HepG2 (cell line): ENCODE measurements around the gene DDAH2. TPM values are rescaled to one million over a fixed set of nuclear protein-coding genes. Genes with fewer than 3 reads are reported as not detected.
A peak's percentile ranks its signal among the peaks of the same experiment; 100 is the strongest.

Source experiments
- ATF6 ChIP-seq: sonication (generic); formaldehyde crosslinking; conservative IDR thresholded peaks from 2 replicates; pipeline ENCODE4 v1.4.0; 2020; ENCODE audit warnings: missing genetic modification reagents
- ATF7-NPFF ChIP-seq: sonication (generic); formaldehyde crosslinking; IDR thresholded peaks from 2 replicates; pipeline ENCODE4 v1.8.1; 2023; ENCODE audit warnings: mild to moderate bottlenecking, low read depth, missing genetic modification reagents, moderate library complexity
- CEBPG ChIP-seq: IDR thresholded peaks from 2 replicates; pipeline ENCODE4 v1.6.1; 2016
- HBP1 ChIP-seq: IDR thresholded peaks from 2 replicates; pipeline ENCODE4 v1.6.1; 2016; ENCODE audit warnings: low read depth, control low read depth
- HMGXB4 ChIP-seq, 2 experiments: sonication (generic) in 1 of 2; formaldehyde crosslinking in 1 of 2; IDR thresholded peaks; 2 replicates each; pipeline versions ENCODE4 v1.4.0 to v1.6.1; 2018 to 2020; ENCODE audit warnings: missing genetic modification reagents in 2 of 2, borderline replicate concordance in 1 of 2, low read depth in 1 of 2, mild to moderate bottlenecking in 1 of 2, missing biosample characterization in 1 of 2
- HNRNPLL ChIP-seq: fragments of 200-400 bp; formaldehyde crosslinking; IDR thresholded peaks from 2 replicates; pipeline ENCODE4 v1.6.1; 2017; ENCODE audit warnings: mild to moderate bottlenecking, low read depth, low read length; ENCODE audit not compliant: poor library complexity, severe bottlenecking
- HNRNPUL1 ChIP-seq: fragments of 200-400 bp; formaldehyde crosslinking; IDR thresholded peaks from 2 replicates; pipeline ENCODE4 v1.6.1; 2017; ENCODE audit warnings: low read depth, mild to moderate bottlenecking, low read length, moderate library complexity
- HOXA7 ChIP-seq: sonication (generic); formaldehyde crosslinking; IDR thresholded peaks from 2 replicates; pipeline ENCODE4 v1.8.1; 2022; ENCODE audit warnings: mild to moderate bottlenecking, missing genetic modification reagents, moderate library complexity
- KDM2A ChIP-seq: sonication (generic); formaldehyde crosslinking; IDR thresholded peaks from 2 replicates; pipeline ENCODE4 v1.4.0; 2020; ENCODE audit warnings: low read depth, missing genetic modification reagents, borderline replicate concordance
- PATZ1 ChIP-seq: sonication (generic); formaldehyde crosslinking; IDR thresholded peaks from 2 replicates; pipeline ENCODE4 v1.4.0; 2020; ENCODE audit warnings: missing genetic modification reagents
- POGK ChIP-seq: sonication (generic); formaldehyde crosslinking; conservative IDR thresholded peaks from 2 replicates; pipeline ENCODE4 v1.8.0; 2022; ENCODE audit warnings: mild to moderate bottlenecking, moderate library complexity, missing genetic modification reagents
- RARA ChIP-seq: IDR thresholded peaks from 2 replicates; pipeline ENCODE4 v1.6.1; 2016; ENCODE audit warnings: missing genetic modification reagents, missing compliant biosample characterization
- RFXAP ChIP-seq: sonication (generic); formaldehyde crosslinking; IDR thresholded peaks from 2 replicates; pipeline ENCODE4 v1.4.0; 2020; ENCODE audit warnings: missing genetic modification reagents, borderline replicate concordance
- STAT5B ChIP-seq: sonication (generic); formaldehyde crosslinking; IDR thresholded peaks from 2 replicates; pipeline ENCODE4 v1.4.0; 2020; ENCODE audit warnings: missing genetic modification reagents
- ZMAT3 ChIP-seq: sonication (generic); formaldehyde crosslinking; conservative IDR thresholded peaks from 2 replicates; pipeline ENCODE4 v1.7.0; 2021; ENCODE audit warnings: missing genetic modification reagents
- ZNF121 ChIP-seq: sonication (generic); formaldehyde crosslinking; IDR thresholded peaks from 2 replicates; pipeline ENCODE4 v1.5.0; 2020; ENCODE audit warnings: mild to moderate bottlenecking, missing genetic modification reagents
- ZNF33B ChIP-seq: sonication (generic); formaldehyde crosslinking; IDR thresholded peaks from 2 replicates; pipeline ENCODE4 v1.5.1; 2020; ENCODE audit warnings: mild to moderate bottlenecking, missing genetic modification reagents
- ZNF704 ChIP-seq: sonication (generic); formaldehyde crosslinking; IDR thresholded peaks from 2 replicates; pipeline ENCODE4 v1.8.1; 2023; ENCODE audit warnings: mild to moderate bottlenecking, inconsistent platforms, moderate library complexity, missing genetic modification reagents, borderline replicate concordance
- ZSCAN12 ChIP-seq: sonication (generic); formaldehyde crosslinking; IDR thresholded peaks from 2 replicates; pipeline ENCODE4 v1.9.0; 2021; ENCODE audit warnings: mild to moderate bottlenecking, missing genetic modification reagents
- polyA plus RNA-seq, 8 experiments: library from polyadenylated mRNA; depleted of rRNA in 3 of 8; stranded (reverse) in 7 of 8; unstranded in 1 of 8; fragments of >200 nt; fragmentation: Illumina TruSeq in 4 of 8; extraction: Trizol in 4 of 8; gene quantifications; 2 replicates each; pipeline versions ENCODE4 v1.2.1 to v1.2.3, GENCODE V29; 2011 to 2016; ENCODE audit warnings: low read depth in 4 of 8, missing spikeins in 1 of 8, mixed read lengths in 1 of 8; ENCODE audit not compliant: insufficient read depth in 1 of 8
- total RNA-seq, 5 experiments: library from RNA; depleted of rRNA; stranded (reverse); fragments of >200 nt; fragmentation: Illumina TruSeq; extraction: Trizol; gene quantifications; 2 replicates each; pipeline ENCODE4 v1.2.3, GENCODE V29; 2016; ENCODE audit warnings: low read depth in 1 of 5

Gene DDAH2
- total and polyA plus RNA-seq, 2 of the 13 experiments (the other 11 are each of a cell fraction or from before 2014, with no cell fraction given) = 16.4 to 21.1 TPM

- TF ChIP-seq RARA (CRISPR knock-in tag) (peak; percentile 22; the same call in 1 of the 2 replicates), CEBPG (CRISPR knock-in tag) (no peak), KDM2A (0 out of 2 replicates have a peak, but pooled peaks have one; percentile 23), ZSCAN12 (CRISPR knock-in tag) (no peak), ZNF121 (CRISPR knock-in tag) (no peak), HOXA7 (CRISPR knock-in tag) (no peak), RFXAP (CRISPR knock-in tag) (0 out of 2 replicates have a peak, but pooled peaks have one; percentile 45), HNRNPLL (no peak), POGK (CRISPR knock-in tag) (no peak), ATF7-NPFF (0 out of 2 replicates have a peak, but pooled peaks have one; percentile 5), ZMAT3 (CRISPR knock-in tag) (no peak), ZNF33B (CRISPR knock-in tag) (0 out of 2 replicates have a peak, but pooled peaks have one; percentile 37), HMGXB4 (CRISPR knock-in tag; IDR thresholded peaks at IDR 0.05; ENCODE audit: borderline replicate concordance in 1 of 2, low read depth in 1 of 2) (0 out of 4 replicates have a peak, but pooled peaks of 1 of the 2 experiments have one; percentile 29), PATZ1 (CRISPR knock-in tag) (peak; percentile 89), STAT5B (CRISPR knock-in tag) (no peak), HNRNPUL1 (no peak), ATF6 (no peak), ZNF704 (CRISPR knock-in tag) (no peak), HBP1 (CRISPR knock-in tag) (0 out of 2 replicates have a peak, but pooled peaks have one; percentile 76)
Observed at GRCh38 chr6:31778193-31778592, 49.1 kb upstream of the DDAH2 start (continued).
